ENCODE results near the gene FBXO31.

GRCh38 chr16:87353613-87354012 lies 30.0 kb downstream of the FBXO31 start:
- TF ChIP-seq CTCF (IDR thresholded peaks at IDR 0.05 in 4 of 5, conservative IDR thresholded peaks at IDR 0.05 in 1 of 5) (no peak), POLR2A (IDR thresholded peaks at IDR 0.05) (no peak)

All from gastrocnemius medialis (tissue), 4 donors.